ENCODE measurements around the gene GRM4.

GRM4 gene

DNA sequence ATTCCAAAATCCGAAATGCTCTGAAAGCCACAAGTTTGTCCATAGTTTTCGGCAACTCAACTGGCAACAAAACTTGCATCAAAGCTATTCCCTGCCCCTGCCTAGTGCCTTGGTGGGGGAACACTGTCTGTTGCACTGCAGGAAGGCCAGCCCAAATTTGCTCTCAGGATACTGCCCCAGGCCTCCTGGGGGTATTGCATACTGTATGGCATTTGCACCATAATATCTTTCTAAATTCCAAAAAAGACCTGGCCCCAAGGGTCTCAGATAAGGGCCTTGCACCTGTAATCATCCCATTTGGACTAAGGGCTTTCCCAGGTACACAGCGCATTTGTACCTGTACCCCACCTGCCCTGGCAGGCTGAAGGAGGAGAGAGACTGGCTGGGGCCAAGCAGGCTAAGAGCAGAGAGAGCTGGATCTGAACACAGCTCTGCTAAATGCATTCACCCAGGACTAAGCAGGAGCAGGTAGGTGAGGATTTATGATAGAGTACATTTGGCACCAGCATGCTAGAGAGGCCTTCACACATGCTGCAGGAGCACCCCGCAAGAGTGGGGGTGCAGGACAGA is 4.0 kb upstream of the GRM4 start:
- FAIRE-seq = no peak
- no peak for DNase-seq (ENCODE audit: insufficient read length, low spot score)
- TF ChIP-seq, protein P1, sequence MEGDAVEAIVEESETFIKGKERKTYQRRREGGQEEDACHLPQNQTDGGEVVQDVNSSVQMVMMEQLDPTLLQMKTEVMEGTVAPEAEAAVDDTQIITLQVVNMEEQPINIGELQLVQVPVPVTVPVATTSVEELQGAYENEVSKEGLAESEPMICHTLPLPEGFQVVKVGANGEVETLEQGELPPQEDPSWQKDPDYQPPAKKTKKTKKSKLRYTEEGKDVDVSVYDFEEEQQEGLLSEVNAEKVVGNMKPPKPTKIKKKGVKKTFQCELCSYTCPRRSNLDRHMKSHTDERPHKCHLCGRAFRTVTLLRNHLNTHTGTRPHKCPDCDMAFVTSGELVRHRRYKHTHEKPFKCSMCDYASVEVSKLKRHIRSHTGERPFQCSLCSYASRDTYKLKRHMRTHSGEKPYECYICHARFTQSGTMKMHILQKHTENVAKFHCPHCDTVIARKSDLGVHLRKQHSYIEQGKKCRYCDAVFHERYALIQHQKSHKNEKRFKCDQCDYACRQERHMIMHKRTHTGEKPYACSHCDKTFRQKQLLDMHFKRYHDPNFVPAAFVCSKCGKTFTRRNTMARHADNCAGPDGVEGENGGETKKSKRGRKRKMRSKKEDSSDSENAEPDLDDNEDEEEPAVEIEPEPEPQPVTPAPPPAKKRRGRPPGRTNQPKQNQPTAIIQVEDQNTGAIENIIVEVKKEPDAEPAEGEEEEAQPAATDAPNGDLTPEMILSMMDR (IDR thresholded peaks at IDR 0.05; ENCODE audit: insufficient read depth, missing control alignments) = no peak

DNA sequence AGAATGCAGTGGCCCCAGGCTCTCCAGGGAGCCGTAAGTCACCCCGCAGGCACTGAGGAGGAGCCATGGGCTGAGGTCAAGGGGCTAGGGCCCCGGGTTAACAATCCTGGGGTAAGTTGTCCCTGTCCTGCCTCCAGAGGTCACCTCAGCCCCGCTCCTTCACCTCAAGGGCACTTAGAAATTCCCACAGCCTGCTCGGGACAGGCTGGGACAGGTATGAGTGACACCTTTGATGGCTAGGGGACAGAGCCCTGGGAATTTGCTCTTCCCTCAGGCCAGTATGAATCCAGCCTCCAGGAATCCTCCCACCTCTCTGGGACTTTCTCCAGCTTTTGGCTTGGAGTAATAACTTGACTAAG is 3.5 kb upstream of the GRM4 start:
- TF ChIP-seq, protein P1 (IDR thresholded peaks at IDR 0.05; ENCODE audit: insufficient read depth, missing control alignments) = no peak
- FAIRE-seq = no peak
- DNase-seq (ENCODE audit: insufficient read length, low spot score) = no peak

DNA sequence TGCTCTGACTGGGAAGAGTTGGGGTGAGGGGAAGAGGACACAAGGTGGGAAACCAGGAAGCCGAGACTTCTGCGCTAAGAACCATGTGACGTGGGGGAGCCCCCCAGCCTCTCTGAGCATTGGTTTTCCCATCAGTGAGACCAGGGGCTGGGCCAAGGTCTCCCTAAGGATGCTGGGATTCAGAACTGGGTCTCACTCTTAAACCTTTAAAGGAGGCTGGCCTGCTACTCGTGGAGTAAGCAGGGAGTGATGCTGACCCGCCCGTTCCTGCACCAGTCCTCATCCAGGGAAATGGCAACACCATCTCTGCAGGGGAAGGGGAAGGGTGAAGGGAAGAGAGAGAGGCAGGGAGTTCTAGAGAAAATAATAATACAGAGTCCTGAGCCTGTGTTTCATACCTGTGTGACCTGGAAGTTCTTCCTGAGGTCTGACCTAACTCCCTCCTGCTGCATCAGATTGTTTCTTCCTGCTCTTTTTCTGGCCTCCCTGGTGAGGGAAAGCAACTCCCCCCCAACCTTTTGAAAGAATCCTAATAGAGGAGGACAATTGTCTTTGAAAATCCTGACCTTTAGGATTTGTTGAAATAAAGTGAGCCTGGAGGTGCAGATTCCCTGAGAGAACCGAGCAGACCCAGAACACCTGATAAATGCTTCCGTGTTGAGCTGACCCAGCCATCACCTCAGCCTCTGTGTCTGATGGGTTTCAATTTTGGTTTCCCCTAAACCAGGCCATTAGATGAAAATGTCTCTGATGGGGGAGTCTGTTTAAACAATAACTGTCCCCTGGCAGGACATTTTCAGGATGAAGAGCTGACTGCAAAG is 3.0 kb upstream of the GRM4 start:
- no peak for FAIRE-seq
- no peak for DNase-seq (ENCODE audit: insufficient read length, low spot score)
- TF ChIP-seq, protein P1 (IDR thresholded peaks at IDR 0.05; ENCODE audit: insufficient read depth, missing control alignments) = no peak

- TF ChIP-seq, protein P1 (IDR thresholded peaks at IDR 0.05; ENCODE audit: insufficient read depth, missing control alignments) = no peak
- DNase-seq (ENCODE audit: insufficient read length, low spot score) = no peak
- no peak for FAIRE-seq
Observed at GRCh38 chr6:34147906-34148630, 2.2 kb upstream of the GRM4 start.

DNA sequence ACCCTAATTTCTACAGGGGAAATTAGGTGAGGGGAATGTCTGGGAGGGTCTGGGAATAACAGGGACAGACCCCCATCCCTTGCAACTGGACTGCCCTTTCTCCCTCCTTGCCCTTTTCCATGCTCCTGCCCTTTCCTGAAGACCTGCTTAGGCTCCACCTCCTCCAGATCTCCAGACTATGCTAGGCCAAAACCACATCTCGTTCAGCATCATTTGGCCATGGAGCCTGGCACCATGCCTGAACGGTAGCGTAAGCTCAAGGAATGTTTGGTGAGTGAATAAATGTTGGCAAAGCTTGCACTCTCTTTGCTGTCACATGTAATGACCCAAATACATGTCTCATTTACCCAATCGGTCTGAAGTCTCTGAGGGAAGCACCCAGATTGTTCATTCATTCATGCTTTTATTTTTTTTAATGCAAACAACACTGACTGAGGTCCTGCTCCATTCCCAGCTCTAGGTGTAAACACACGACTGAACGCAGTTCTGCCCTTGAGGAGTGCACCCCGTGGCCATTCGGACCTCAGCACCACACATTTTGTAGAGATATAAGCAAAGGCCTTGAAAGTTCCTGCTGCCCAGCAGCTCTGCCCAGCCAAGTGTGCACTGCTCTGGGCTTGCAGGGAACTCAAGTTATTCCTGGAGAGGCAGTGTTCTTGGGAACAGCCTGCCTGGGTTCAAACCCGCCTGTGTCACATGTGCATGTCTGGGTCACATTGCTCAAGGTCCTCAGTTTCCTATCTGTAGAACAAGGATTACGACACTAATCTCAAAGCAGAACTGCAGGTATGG is 1.1 kb upstream of the GRM4 start:
- no peak for FAIRE-seq
- no peak for DNase-seq (ENCODE audit: insufficient read length, low spot score)
- TF ChIP-seq, protein P1 (IDR thresholded peaks at IDR 0.05; ENCODE audit: insufficient read depth, missing control alignments) = no peak

- no peak for DNase-seq (ENCODE audit: insufficient read length, low spot score)
- no peak for FAIRE-seq
- TF ChIP-seq, protein P1 (IDR thresholded peaks at IDR 0.05; ENCODE audit: insufficient read depth, missing control alignments) = no peak
Observed at GRCh38 chr6:34145161-34146020, 496 bp downstream of the GRM4 start.

Data from D721Med (cell line).